Loucy (cell line): ENCODE results near the gene CFAP77.

Source experiments
- CTCF ChIP-seq: fragments of 200-600 bp; sonication (generic); conservative IDR thresholded peaks from 2 replicates; pipeline ENCODE4 v1.5.1; 2014; ENCODE audit warnings: mild to moderate bottlenecking, antibody characterized with exemption, low read length
- EZH2phosphoT487 ChIP-seq: fragments of 200-600 bp; IDR thresholded peaks from 2 replicates; pipeline ENCODE4 v1.6.1; 2018; ENCODE audit warnings: antibody characterized with exemption, mild to moderate bottlenecking, moderate library complexity, borderline replicate concordance

GRCh38 chr9:132488626-132489025 is 78.6 kb downstream of the CFAP77 start:
- no peak for TF ChIP-seq CTCF
- no peak for TF ChIP-seq EZH2phosphoT487
